ENCODE data around the gene TRIM43B.
"Not testable (repeated sequence)": the region's sequence is repeated elsewhere in the genome, so short reads cannot be mapped to it uniquely, and the experiment has no call there.

The TRIM43B gene

DNA sequence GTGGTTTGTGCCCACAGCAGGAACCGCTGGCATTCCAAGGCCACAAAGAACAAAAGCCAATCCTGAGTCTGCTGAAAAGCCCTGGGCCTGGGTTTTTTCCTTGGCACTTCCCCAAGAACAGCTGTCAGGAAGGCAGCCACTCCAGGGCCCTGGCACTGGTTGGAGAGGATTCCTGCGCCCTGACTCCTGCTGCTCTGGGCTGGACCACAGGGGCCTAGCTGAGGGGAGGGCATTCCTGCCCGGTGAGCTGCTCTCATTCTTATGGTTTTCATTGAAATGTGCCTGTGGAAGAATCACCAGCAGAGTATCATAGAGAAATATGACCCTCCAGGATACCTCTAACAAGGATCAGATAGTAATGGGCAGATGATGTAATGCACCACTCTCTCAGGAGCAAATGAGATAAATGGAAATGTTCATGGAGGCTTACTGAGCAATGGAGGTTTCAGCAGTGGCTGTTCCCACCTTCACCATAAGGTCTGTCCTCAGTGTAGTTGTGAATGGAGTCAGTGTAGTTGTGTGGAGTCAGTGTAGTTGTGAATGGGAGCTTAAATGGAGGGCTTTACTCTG lies 50.0 kb downstream of the TRIM43B start:
- in situ Hi-C loops (cut with MboI; ENCODE audit: low sequenced_read_pairs, unreplicated experiment); DNase-seq (ENCODE audit: low spot score): not testable (repeated sequence)

DNA sequence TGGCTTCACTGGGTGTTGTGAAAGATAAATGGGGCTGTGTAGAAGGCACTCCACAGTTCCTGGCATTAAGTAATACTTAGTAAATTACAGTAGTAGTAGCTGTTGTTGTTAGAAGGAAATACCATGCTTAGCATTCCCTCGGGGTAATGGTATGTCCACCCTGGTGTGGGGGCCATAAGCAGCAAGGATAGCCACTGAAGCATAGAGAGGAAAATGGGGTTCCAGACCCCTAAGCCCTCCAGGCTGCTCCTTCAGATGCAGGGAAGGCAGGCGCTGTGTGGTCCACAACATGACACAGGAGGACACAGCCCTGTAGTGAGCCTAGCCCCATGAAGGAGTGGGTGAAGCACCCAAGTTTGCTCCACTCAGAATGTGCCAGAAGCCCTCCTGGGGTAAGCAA lies 50.6 kb downstream of the TRIM43B start:
- in situ Hi-C loops (cut with MboI; ENCODE audit: low sequenced_read_pairs, unreplicated experiment); DNase-seq (ENCODE audit: low spot score): not testable (repeated sequence)

DNA sequence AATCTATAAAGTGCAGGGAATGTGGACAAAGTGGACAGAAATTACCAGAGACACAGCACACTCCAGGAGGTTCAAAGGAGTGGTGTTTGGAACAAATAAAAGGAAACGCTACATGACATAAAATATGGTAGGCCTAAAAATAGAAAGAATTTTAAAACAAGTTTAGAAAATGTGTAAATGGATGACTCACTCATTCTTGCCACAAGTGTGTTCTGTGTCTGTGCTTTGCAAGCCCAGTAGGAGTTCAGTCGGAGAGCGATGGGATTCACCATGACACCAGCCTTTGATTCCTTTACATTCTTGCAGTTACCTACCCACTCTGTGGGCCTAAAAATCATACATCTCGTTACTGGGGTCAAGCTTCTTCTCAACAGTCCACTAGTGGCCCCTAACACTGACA lies 51.2 kb downstream of the TRIM43B start:
- DNase-seq (ENCODE audit: low spot score); in situ Hi-C loops (cut with MboI; ENCODE audit: low sequenced_read_pairs, unreplicated experiment): not testable (repeated sequence)

DNA sequence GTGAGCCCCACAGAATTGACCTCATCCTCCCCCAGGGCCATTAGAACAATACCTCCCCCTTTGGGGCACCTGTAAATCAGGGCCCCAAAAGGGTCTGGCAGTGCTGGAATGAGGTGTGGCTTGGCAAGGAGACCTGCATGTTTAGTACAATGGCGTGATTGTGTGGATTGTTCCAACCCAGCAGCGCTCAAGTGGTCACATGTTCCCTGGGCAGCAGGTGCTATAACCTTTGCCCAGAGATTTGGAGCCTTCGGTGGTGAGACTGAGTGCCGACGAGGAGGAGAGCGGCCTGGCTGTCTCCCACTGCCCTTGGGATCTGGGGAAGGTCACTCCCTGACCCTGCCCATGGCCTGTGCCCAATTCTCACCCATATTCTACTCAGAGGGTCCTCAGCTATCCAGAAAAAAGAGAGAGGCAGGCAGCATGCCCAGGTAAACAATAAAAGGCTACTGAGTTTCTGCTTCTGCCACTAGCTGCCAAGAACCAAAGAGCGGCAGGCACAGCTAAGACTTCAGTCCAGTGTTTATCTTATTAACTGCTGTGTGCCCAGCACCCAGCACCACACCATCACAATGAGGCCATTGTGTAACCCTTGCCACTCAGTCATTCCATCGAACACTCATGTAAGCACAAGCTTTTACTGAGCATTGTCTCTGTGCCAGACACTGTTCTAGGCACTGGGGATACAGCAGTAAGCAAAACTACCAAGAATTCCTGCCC lies 54.6 kb downstream of the TRIM43B start:
- in situ Hi-C loops (cut with MboI; ENCODE audit: low sequenced_read_pairs, unreplicated experiment); DNase-seq (ENCODE audit: low spot score): not testable (repeated sequence)

DNA sequence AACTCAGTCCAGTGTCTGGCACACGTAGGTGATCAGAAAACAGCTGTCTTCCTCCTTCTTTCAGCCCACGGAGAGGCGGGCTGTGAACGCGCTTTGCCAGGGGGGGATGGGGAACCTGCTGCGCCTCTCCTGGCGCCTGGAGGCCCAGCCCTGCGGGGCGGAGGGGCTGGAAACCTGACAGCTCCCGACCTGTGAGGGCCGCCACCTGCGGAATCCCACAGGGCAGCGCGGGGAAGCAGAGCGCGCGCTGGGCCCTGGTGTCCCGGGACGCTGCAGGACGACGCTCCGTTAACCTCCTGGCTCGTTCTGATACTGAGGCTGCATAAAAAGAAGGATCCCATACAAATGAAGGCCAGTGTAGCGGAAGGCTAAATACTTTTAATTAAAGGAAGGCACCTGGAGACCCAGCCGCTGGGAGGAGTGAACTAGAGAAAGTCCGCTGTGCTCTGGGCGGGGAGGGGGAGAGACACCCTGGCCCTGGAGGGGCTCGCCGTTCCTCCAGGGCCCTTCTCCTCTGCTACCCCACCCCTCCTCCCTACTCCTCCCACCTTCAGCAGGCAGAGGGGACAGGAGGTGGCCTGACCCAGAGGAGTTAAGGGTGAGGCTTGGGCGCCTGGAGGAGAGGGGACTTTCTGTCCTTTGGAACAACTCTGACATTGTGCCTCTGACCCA lies 57.2 kb downstream of the TRIM43B start:
- DNase-seq (ENCODE audit: low spot score); in situ Hi-C loops (cut with MboI; ENCODE audit: low sequenced_read_pairs, unreplicated experiment): not testable (repeated sequence)
